ENCODE results near the gene FAM174C.
"Not testable (repeated sequence)": the region's sequence is repeated elsewhere in the genome, so short reads cannot be mapped to it uniquely, and the experiment has no call there.

DNA sequence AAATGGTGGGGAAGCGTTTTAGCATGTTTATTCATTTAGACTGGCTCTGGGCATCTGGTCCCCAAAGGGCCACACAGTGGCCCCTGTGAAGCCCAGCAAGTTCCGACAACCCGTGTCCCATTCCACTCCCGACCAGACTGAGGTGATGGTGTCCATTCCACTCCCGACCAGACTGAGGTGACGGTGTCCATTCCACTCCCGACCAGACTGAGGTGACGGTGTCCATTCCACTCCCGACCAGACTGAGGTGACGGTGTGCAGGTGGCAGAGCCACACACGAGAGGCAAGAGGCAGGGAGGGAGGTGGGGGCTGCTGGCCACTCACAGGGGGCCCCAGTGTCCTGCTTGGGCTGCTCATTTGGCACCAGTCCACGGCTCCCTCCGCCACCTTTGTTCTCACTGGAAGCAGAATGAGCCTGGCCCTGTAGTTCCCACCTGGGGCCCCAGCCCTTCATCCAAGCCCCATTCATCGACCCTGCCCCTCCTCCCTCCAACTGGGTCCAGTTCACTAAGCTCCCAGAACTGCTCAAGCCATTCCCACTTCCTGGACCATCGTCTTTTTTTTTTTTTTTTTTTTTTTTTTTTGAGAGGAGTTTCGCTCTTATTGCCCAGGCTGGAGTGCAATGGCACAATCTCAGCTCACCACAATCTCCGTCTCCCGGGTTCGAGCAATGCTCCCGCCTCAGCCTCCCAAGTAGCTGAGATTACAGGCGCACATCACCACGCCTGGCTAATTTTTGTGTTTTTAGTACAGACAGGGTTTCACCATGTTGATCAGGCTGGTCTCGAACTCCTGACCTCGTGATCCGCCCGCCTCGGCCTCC, 28.9 kb upstream of the FAM174C start:
- not testable (repeated sequence) for TF ChIP-seq ZNF384 (IDR thresholded peaks at IDR 0.05); TARDBP (IDR thresholded peaks at IDR 0.05); HDGF (IDR thresholded peaks at IDR 0.05; ENCODE audit: borderline replicate concordance); FOXM1 (IDR thresholded peaks at IDR 0.05; ENCODE audit: borderline replicate concordance); ELF4 (IDR thresholded peaks at IDR 0.05); FOXK2 (IDR thresholded peaks at IDR 0.05); ARNT (IDR thresholded peaks at IDR 0.05)
- TF ChIP-seq, protein P1, sequence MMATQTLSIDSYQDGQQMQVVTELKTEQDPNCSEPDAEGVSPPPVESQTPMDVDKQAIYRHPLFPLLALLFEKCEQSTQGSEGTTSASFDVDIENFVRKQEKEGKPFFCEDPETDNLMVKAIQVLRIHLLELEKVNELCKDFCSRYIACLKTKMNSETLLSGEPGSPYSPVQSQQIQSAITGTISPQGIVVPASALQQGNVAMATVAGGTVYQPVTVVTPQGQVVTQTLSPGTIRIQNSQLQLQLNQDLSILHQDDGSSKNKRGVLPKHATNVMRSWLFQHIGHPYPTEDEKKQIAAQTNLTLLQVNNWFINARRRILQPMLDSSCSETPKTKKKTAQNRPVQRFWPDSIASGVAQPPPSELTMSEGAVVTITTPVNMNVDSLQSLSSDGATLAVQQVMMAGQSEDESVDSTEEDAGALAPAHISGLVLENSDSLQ (IDR thresholded peaks at IDR 0.05), result not testable (repeated sequence)
